Activated CD4-positive, CD25-positive, alpha-beta regulatory T cell treated with anti-CD3 and anti-CD28 coated beads, Interleukin-2, amount 50 U/mL, for 24 hours (primary cell): ENCODE data around the gene ING1.
A peak's percentile ranks its signal among the peaks of the same experiment; 100 is the strongest.

ENCODE experiments used
- ATAC-seq, 2 donors: fragments of 150-1000 bp; cut with Tn5 transposase; one replicate each; pipeline ENCODE4 v1.10.0; 2021; ENCODE audit warnings: mild to moderate bottlenecking in 1 of 2, moderate library complexity in 1 of 2

The ING1 gene

GRCh38 chr13:110715395-110716246 lies 2.1 kb downstream of the ING1 start:
- peak; percentile 75 to 76 for ATAC-seq

- ATAC-seq = no peak
These were observed 2.7 kb downstream of the ING1 start for GRCh38 chr13:110716247-110716515.

GRCh38 chr13:110719036-110719710 lies 5.7 kb downstream of the ING1 start:
- no peak for ATAC-seq

GRCh38 chr13:110722971-110723370 lies 9.5 kb downstream of the ING1 start:
- no peak for ATAC-seq

- ATAC-seq = no peak
These were observed 10.1 kb downstream of the ING1 start for GRCh38 chr13:110723598-110723997.

- peak; percentile 47 to 64 for ATAC-seq
These were observed 12.7 kb downstream of the ING1 start for GRCh38 chr13:110726153-110726552.

GRCh38 chr13:110726726-110727125 lies 13.2 kb downstream of the ING1 start:
- peak; percentile 88 to 95 for ATAC-seq

- no peak for ATAC-seq
These were observed 17.6 kb downstream of the ING1 start for GRCh38 chr13:110731072-110731471.

GRCh38 chr13:110734561-110734960 lies 21.1 kb downstream of the ING1 start:
- ATAC-seq = no peak

GRCh38 chr13:110737555-110737954 lies 24.1 kb downstream of the ING1 start:
- no peak for ATAC-seq

GRCh38 chr13:110743687-110744086 lies 30.2 kb downstream of the ING1 start:
- ATAC-seq = no peak

GRCh38 chr13:110746438-110746837 lies 32.9 kb downstream of the ING1 start:
- ATAC-seq = no peak

- ATAC-seq = no peak
These were observed 34.8 kb downstream of the ING1 start for GRCh38 chr13:110748271-110748670.

- no peak for ATAC-seq
These were observed 42.7 kb downstream of the ING1 start for GRCh38 chr13:110756219-110756631.

- ATAC-seq = no peak
These were observed 43.8 kb downstream of the ING1 start for GRCh38 chr13:110757296-110757695.

GRCh38 chr13:110758195-110758805 lies 44.8 kb downstream of the ING1 start:
- no peak for ATAC-seq

GRCh38 chr13:110759710-110760109 lies 46.2 kb downstream of the ING1 start:
- no peak for ATAC-seq

- no peak for ATAC-seq
These were observed 47.1 kb downstream of the ING1 start for GRCh38 chr13:110760611-110761010.

- ATAC-seq = no peak
These were observed 53.4 kb downstream of the ING1 start for GRCh38 chr13:110766671-110767430.

GRCh38 chr13:110767476-110767875 lies 54.0 kb downstream of the ING1 start:
- ATAC-seq = no peak

GRCh38 chr13:110769097-110769496 lies 55.6 kb downstream of the ING1 start:
- no peak for ATAC-seq

- no peak for ATAC-seq
These were observed 57.2 kb downstream of the ING1 start for GRCh38 chr13:110770678-110771077.

GRCh38 chr13:110771194-110771593 lies 57.7 kb downstream of the ING1 start:
- no peak for ATAC-seq
